B cell (primary cell): ENCODE results near the gene APOBEC3H.

Experiments used
- CTCF ChIP-seq: fragments of 200-600 bp; IDR thresholded peaks from one replicate; pipeline ENCODE4 v1.8.0; 2022; ENCODE audit warnings: antibody characterized with exemption, mild to moderate bottlenecking
- EZH2 ChIP-seq: IDR thresholded peaks from 2 replicates; pipeline ENCODE4 v1.6.1; 2012; ENCODE audit warnings: borderline replicate concordance, low read depth, mild to moderate bottlenecking, moderate library complexity, low read length; ENCODE audit not compliant: insufficient read depth, poor library complexity, severe bottlenecking

DNA sequence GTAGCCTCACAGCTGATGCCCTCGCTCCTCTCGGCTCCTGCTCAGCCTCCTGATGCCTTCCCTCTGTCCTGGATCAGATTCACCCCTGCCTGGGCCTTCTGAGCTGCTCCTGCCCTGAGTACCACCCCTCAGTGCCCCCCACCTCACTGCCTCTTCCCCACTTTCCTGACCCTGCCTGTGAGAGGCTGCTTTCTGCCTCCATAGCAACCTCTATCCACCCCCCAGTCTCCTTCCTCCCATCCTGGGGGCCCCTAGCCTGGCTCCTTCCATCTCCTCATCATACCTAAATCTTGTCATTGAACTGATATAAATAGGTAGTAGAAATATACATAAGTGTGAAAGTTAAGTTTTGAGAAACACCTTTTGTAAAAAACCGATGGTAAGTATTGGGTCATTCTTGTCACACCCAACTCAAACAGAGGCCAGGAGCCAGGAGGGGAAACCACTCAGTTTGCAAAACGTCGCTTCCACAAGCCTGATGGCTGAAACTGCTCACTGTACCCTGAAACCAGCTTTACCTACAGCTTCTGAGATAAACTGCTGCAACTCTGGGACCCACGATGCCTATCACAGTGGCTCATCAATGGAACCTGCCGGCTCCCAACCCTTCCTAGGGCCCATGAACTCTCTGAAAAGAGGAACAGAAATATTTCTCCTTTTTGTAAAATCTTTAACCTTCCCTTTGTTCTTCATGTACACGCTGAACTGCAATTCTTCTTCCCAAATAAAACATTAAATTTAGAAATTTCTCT lies 4.8 kb upstream of the APOBEC3H start:
- TF ChIP-seq CTCF (no peak), EZH2 (no peak)
